SJSA1 (cell line): ENCODE data around the gene SHROOM3. TPM values are rescaled to one million over a fixed set of nuclear protein-coding genes. Genes with fewer than 3 reads are reported as not detected.

Source experiments
- DNase-seq, 2 experiments: peaks; one replicate each; pipeline ENCODE4 v3.0.0-alpha.2; 2015 to 2020; ENCODE audit warnings: low spot score in 2 of 2, low read depth in 1 of 2
- H3K27ac ChIP-seq: fragments of 250-450 bp; sonication (Bioruptor Pico); 2 replicates; pipeline ENCODE4 v1.5.1; 2020; ENCODE audit warnings: mild to moderate bottlenecking, moderate library complexity
- H3K27me3 ChIP-seq: fragments of 250-450 bp; sonication (Bioruptor Pico); replicated peaks from 2 replicates; pipeline ENCODE4 v1.5.1; 2020; ENCODE audit warnings: mild to moderate bottlenecking, moderate library complexity
- H3K36me3 ChIP-seq: fragments of 250-450 bp; sonication (Bioruptor Pico); 2 replicates; pipeline ENCODE4 v1.5.1; 2020; ENCODE audit warnings: mild to moderate bottlenecking
- H3K4me1 ChIP-seq: fragments of 250-450 bp; sonication (Bioruptor Pico); replicated peaks from 2 replicates; pipeline ENCODE4 v1.6.1; 2021; ENCODE audit warnings: mild to moderate bottlenecking
- H3K4me3 ChIP-seq: fragments of 250-450 bp; sonication (Bioruptor Pico); 2 replicates; pipeline ENCODE4 v1.5.1; 2020; ENCODE audit warnings: mild to moderate bottlenecking
- H3K9me3 ChIP-seq: fragments of 250-450 bp; sonication (Bioruptor Pico); replicated peaks from 2 replicates; pipeline ENCODE4 v1.5.1; 2020; ENCODE audit warnings: mild to moderate bottlenecking
- total RNA-seq: library from RNA; depleted of rRNA; stranded (reverse); fragments of >200 nt; shearing (Covaris generic); gene quantifications from 2 replicates; pipeline ENCODE4 v1.2.3, GENCODE V29; 2014

The SHROOM3 gene
- total RNA-seq, 1 experiment from 2014 or later: 18.7 TPM

GRCh38 chr4:76737180-76737579 is 302.2 kb downstream of the SHROOM3 start:
- Histone ChIP-seq H3K27ac (peak overlapping the region; percentile 43), H3K4me3 (no peak overlapping the region), H3K27me3 (no peaks in the 10 kb centered on the region), H3K4me1 (peaks cover 35% of the 10 kb centered on the region), H3K9me3 (no peaks in the 10 kb centered on the region), H3K36me3 (peaks cover 28% of the 10 kb centered on the region)
- DNase-seq: peak in 1 of 2 experiments; percentile 56

GRCh38 chr4:76737771-76738085 is 302.7 kb downstream of the SHROOM3 start:
- Histone ChIP-seq H3K27me3 (no peaks in the 10 kb centered on the region), H3K4me3 (no peak overlapping the region), H3K4me1 (peaks cover 36% of the 10 kb centered on the region), H3K27ac (peak overlapping the region; percentile 43), H3K9me3 (no peaks in the 10 kb centered on the region), H3K36me3 (peaks cover 28% of the 10 kb centered on the region)
- no peak for DNase-seq

- no peak overlapping the region for H3K4me3 ChIP-seq
- H3K9me3 ChIP-seq: no peaks in the 10 kb centered on the region
- peak in 1 of 2 experiments; percentile 72 for DNase-seq
- peaks cover 40% of the 10 kb centered on the region for H3K4me1 ChIP-seq
- peak overlapping the region; percentile 43 for H3K27ac ChIP-seq
- no peaks in the 10 kb centered on the region for H3K27me3 ChIP-seq
- peaks cover 28% of the 10 kb centered on the region for H3K36me3 ChIP-seq
These were observed 303.3 kb downstream of the SHROOM3 start for GRCh38 chr4:76738086-76738931.

GRCh38 chr4:76740192-76740591 is 305.2 kb downstream of the SHROOM3 start:
- no peak overlapping the region for H3K27ac ChIP-seq
- peaks cover 55% of the 10 kb centered on the region for H3K4me1 ChIP-seq

GRCh38 chr4:76740866-76741662 is 306.0 kb downstream of the SHROOM3 start:
- H3K4me1 ChIP-seq: peaks cover 54% of the 10 kb centered on the region
- H3K4me3 ChIP-seq: no peak overlapping the region
- H3K27ac ChIP-seq: no peak overlapping the region
- no peaks in the 10 kb centered on the region for H3K9me3 ChIP-seq
- H3K36me3 ChIP-seq: peaks cover 25% of the 10 kb centered on the region
- DNase-seq: no peak
- no peaks in the 10 kb centered on the region for H3K27me3 ChIP-seq

More at GRCh38 chr4:76740192-76740591, 305.2 kb downstream of the SHROOM3 start:
- H3K9me3 ChIP-seq: no peaks in the 10 kb centered on the region
- H3K4me3 ChIP-seq: no peak overlapping the region
- peaks cover 25% of the 10 kb centered on the region for H3K36me3 ChIP-seq
- no peaks in the 10 kb centered on the region for H3K27me3 ChIP-seq
- no peak for DNase-seq

- Histone ChIP-seq H3K4me1 (peaks cover 48% of the 10 kb centered on the region), H3K27ac (no peak overlapping the region), H3K9me3 (no peaks in the 10 kb centered on the region), H3K27me3 (no peaks in the 10 kb centered on the region), H3K36me3 (peaks cover 25% of the 10 kb centered on the region), H3K4me3 (no peak overlapping the region)
- no peak for DNase-seq
These were observed 306.6 kb downstream of the SHROOM3 start for GRCh38 chr4:76741663-76742020.

- H3K27ac ChIP-seq: no peak overlapping the region
- H3K4me3 ChIP-seq: no peak overlapping the region
- peak in 1 of 2 experiments; percentile 57 for DNase-seq
- peaks cover 28% of the 10 kb centered on the region for H3K4me1 ChIP-seq
- H3K9me3 ChIP-seq: no peaks in the 10 kb centered on the region
- peaks cover 17% of the 10 kb centered on the region for H3K36me3 ChIP-seq
- no peaks in the 10 kb centered on the region for H3K27me3 ChIP-seq
These were observed 309.4 kb downstream of the SHROOM3 start for GRCh38 chr4:76744241-76744921.

GRCh38 chr4:76745240-76745639 is 310.2 kb downstream of the SHROOM3 start:
- no peak for DNase-seq
- Histone ChIP-seq H3K27ac (no peak overlapping the region), H3K27me3 (no peaks in the 10 kb centered on the region), H3K4me3 (no peak overlapping the region), H3K9me3 (no peaks in the 10 kb centered on the region), H3K36me3 (peaks cover 10% of the 10 kb centered on the region), H3K4me1 (peaks cover 28% of the 10 kb centered on the region)

GRCh38 chr4:76747563-76747962 is 312.5 kb downstream of the SHROOM3 start:
- H3K27me3 ChIP-seq: no peaks in the 10 kb centered on the region
- no peak overlapping the region for H3K27ac ChIP-seq
- H3K36me3 ChIP-seq: peaks cover 9% of the 10 kb centered on the region
- peaks cover 37% of the 10 kb centered on the region for H3K4me1 ChIP-seq
- peaks cover 5% of the 10 kb centered on the region; the same call in 1 of the 2 replicates for H3K9me3 ChIP-seq
- no peak for DNase-seq
- no peak overlapping the region for H3K4me3 ChIP-seq

GRCh38 chr4:76748649-76749048 is 313.6 kb downstream of the SHROOM3 start:
- peaks cover 40% of the 10 kb centered on the region for H3K4me1 ChIP-seq

GRCh38 chr4:76749355-76749754 is 314.3 kb downstream of the SHROOM3 start:
- Histone ChIP-seq H3K36me3 (peaks cover 10% of the 10 kb centered on the region), H3K4me3 (no peak overlapping the region), H3K27ac (no peak overlapping the region), H3K27me3 (no peaks in the 10 kb centered on the region), H3K9me3 (peaks cover 5% of the 10 kb centered on the region; the same call in 1 of the 2 replicates), H3K4me1 (peaks cover 38% of the 10 kb centered on the region)
- no peak for DNase-seq

More at GRCh38 chr4:76748649-76749048, 313.6 kb downstream of the SHROOM3 start:
- Histone ChIP-seq H3K36me3 (peaks cover 9% of the 10 kb centered on the region), H3K9me3 (peaks cover 5% of the 10 kb centered on the region; the same call in 1 of the 2 replicates), H3K27ac (no peak overlapping the region), H3K27me3 (no peaks in the 10 kb centered on the region), H3K4me3 (no peak overlapping the region)
- peak in 1 of 2 experiments; percentile 57 for DNase-seq

GRCh38 chr4:76750716-76751115 is 315.7 kb downstream of the SHROOM3 start:
- no peak for DNase-seq
- H3K27me3 ChIP-seq: no peaks in the 10 kb centered on the region
- H3K9me3 ChIP-seq: peaks cover 5% of the 10 kb centered on the region; the same call in 1 of the 2 replicates
- no peak overlapping the region for H3K27ac ChIP-seq
- H3K36me3 ChIP-seq: peaks cover 22% of the 10 kb centered on the region
- no peak overlapping the region for H3K4me3 ChIP-seq
- peaks cover 45% of the 10 kb centered on the region for H3K4me1 ChIP-seq

- DNase-seq: no peak
- no peaks in the 10 kb centered on the region for H3K27me3 ChIP-seq
- no peak overlapping the region; the same call in 1 of the 2 replicates for H3K27ac ChIP-seq
- peaks cover 47% of the 10 kb centered on the region for H3K4me1 ChIP-seq
- peaks cover 24% of the 10 kb centered on the region for H3K36me3 ChIP-seq
- no peak overlapping the region for H3K4me3 ChIP-seq
- H3K9me3 ChIP-seq: peaks cover 5% of the 10 kb centered on the region; the same call in 1 of the 2 replicates
These were observed 316.7 kb downstream of the SHROOM3 start for GRCh38 chr4:76751612-76752343.
